Heart left ventricle (tissue), 13 donors: ENCODE results near the gene CEP128.

Experiments
- CTCF ChIP-seq, 12 donors: fragments of 200-600 bp; sonication (generic) in 4 of 12; IDR thresholded peaks; one replicate each; pipeline versions ENCODE4 v1.5.0 to v1.8.0; 2018 to 2022; ENCODE audit warnings: antibody characterized with exemption in 12 of 12, mild to moderate bottlenecking in 5 of 12
- POLR2A ChIP-seq, 2 donors: fragments of 450-650 bp; IDR thresholded peaks; one replicate each; pipeline ENCODE4 v1.6.1; 2017; ENCODE audit warnings: antibody characterized with exemption in 2 of 2, mild to moderate bottlenecking in 2 of 2, moderate library complexity in 2 of 2
- donor health status: ischemic (EF 13 %, LVEDD 7.1; RV severe dilation, severe dysfunction).
- donor health status: DM: no; HTN: yes; CAD: no.
- donor health status: DM: no; HTN: no; CAD: no.
- donor health status: ischemic (EF 25% LVEDD 6.9; RV normal size, moderate dysfunction).
- donor health status: ischemic (EF 25% LVEDD 5.7; RV mildly dilated, moderate dysfunction).
- donor health status: ischemic (EF 35%, LVEDD 5.7; RV mildly dilated, moderate dysfunction).
- donor health status: nonischemic (EF 11% LVEDD 7.7; RV severe dilation, severe dysfunction).
- donor health status: DM: yes; HTN: yes; CAD: no.
- donor health status: PGD.
- donor health status: ischemic (EF 29% LVEDD 5.4; RV normal size, mild dysfunction).
- donor health status: nonischemic (EF 23%, LVEDD 6.1; RV moderate dilation, normal function).

- TF ChIP-seq CTCF (IDR thresholded peaks at IDR 0.05), result no peak
- TF ChIP-seq POLR2A (IDR thresholded peaks at IDR 0.05), result no peak
These were observed 476.9 kb downstream of the CEP128 start for GRCh38 chr14:80464531-80465149.
